Activated CD8-positive, alpha-beta memory T cell treated with anti-CD3 and anti-CD28 coated beads for 48 hours (primary cell): ENCODE data around the gene MISP.
"Not testable (repeated sequence)": the region's sequence is repeated elsewhere in the genome, so short reads cannot be mapped to it uniquely, and the experiment has no call there.

Experiments used
- DNase-seq, 3 experiments: peaks; one replicate each; pipeline ENCODE4 v3.0.0-alpha.2; 2020; ENCODE audit warnings: low read depth in 2 of 3, low spot score in 2 of 3

The MISP gene

GRCh38 chr19:723247-723646 lies 27.7 kb upstream of the MISP start:
- no peak for DNase-seq

DNA sequence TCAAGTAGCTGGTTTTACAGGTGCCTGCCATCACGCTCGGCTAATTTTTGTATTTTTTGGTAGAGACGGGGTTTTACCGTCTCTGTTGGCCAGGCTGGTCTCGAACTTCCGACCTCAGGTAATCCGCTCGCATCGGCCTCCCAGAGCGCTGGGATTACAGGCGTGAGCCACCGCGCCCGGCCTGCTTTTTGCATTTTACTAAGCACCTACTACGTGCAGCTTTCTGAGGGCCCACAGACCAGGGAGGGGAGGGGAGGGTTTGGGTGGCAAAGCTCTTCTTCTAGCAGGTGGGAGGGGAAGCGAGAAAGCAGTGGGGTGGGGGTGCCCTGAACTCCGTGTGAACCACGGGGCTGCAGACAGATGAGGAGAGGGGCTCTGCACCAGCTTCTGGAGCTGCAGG lies 27.2 kb upstream of the MISP start:
- no peak for DNase-seq

GRCh38 chr19:725461-726089 lies 25.3 kb upstream of the MISP start:
- no peak for DNase-seq

GRCh38 chr19:726993-727956 lies 23.6 kb upstream of the MISP start:
- no peak for DNase-seq

DNA sequence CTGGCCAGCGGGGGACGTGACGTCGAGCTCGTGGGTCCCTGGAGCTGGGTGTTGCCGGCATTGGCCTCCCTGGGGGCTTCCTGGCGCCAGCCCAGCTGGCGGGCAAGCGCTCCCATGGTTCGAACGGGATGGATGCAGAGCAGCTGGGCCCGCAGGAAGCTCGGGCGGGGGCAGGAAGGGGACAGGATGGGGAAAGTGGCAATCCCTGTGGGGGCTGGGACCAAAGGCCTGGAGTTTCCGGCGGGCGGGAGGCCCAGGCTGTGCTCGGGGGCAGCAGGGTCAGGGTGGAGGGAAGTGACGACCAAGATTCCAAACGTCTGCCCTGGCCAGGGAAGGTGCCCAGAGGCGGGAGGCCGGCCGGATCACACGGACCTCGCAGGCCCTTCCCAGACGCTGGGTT lies 22.9 kb upstream of the MISP start:
- no peak for DNase-seq

- not testable (repeated sequence) for DNase-seq
These were observed 21.3 kb upstream of the MISP start for GRCh38 chr19:729564-729963.

DNA sequence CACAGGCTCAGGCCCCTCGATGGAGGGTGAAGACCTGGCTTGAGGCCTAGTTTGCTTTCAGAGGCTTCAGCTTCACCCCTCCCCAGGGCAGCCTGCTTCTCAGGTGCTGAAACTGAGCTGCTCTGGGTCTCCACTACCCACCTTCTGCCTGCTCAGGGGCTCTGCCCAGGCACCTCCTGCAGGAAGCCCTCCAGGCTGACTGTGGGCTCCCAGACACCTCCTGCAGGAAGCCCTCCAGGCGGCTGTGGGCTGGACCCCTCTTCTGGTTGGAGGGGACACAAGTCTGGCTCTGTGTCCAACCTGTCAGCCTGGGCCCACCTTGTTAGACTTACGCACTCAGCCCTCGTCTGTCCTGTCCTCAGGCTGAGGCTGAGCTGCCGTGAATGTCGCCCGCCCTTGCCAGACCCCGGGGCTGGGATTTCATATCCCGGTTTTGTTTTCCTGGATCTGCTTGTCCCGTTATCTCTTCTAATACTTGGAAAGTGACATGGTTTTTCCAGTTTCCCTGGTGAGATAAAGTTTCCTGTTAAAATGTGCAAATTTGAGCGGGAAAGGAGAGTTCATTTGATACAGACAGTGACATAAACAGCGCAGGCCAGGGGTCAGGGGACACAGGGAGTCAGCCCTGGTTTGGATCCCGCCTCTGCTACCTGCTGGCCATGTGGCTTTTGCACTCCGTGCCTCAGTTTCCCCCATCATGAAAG lies 20.8 kb upstream of the MISP start:
- DNase-seq: no peak

GRCh38 chr19:731000-731399 lies 19.9 kb upstream of the MISP start:
- no peak for DNase-seq

DNA sequence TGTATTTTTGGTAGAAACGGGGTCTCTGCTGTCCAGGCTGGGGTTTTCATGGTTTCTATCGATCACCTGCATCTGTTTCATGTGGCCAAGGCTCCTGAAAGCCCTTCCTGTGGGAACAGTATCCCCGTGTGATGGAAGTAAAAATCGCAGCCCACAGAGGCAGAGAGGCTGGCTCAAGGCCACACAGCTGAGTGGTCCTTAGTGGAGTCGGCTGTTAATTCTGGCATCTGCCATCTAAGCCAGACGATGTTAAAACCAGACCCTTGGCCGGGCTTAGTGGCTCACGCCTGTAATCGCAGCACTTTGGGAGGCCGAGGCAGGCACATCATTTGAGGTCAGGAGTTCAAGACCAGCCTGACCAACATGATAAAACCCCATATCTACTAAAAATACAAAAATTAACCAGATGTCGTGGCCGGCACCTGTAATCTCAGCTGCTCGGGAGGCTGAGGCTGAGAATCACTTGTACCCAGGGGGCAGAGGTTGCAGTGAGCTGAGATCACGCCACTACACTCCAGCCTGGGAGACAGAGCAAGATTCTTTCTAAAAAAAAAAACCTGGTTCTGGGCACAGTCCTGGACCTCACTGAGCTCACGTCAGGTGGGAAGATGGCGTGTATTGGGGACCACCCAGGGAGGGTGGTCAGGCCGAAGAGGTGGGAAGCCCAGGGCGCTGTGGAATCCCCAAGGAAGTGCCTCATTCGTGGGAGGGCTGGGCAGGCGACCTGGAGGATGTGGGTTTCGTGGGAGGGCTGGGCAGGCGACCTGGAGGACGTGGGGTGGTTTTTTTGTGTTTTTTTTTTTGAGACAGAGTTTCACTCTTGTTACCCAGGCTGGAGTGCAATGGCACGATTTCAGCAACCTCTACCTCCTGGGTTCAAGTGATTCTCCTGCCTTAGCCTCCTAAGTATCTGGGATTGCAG lies 18.5 kb upstream of the MISP start:
- no peak for DNase-seq

GRCh38 chr19:734716-735115 lies 16.2 kb upstream of the MISP start:
- DNase-seq: no peak

DNA sequence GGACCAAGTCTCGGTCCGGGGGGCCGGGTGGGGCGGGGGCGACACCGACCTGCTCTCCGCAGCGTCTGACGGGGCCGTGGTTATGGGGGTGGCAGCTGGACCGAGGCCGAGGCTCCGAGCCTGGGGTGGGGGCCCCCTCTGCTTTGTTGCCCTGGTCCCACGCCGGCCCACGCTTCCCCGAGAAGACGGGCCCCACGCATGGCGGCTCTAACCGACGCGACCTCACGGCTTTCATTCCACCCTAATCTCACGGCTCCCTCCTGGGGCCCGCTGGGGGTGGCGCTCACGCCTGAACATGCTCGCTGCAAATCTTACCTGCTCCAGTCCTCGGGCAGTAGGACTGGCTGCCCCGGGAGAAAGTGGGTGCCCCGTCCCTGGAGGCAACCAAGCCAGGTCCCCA lies 14.8 kb upstream of the MISP start:
- no peak for DNase-seq

GRCh38 chr19:737591-738093 lies 13.3 kb upstream of the MISP start:
- peak in 2 of 3 experiments; percentile 38 to 40 for DNase-seq

GRCh38 chr19:738509-739128 lies 12.3 kb upstream of the MISP start:
- no peak for DNase-seq

- DNase-seq: no peak
These were observed 10.8 kb upstream of the MISP start for GRCh38 chr19:739998-740715.

DNA sequence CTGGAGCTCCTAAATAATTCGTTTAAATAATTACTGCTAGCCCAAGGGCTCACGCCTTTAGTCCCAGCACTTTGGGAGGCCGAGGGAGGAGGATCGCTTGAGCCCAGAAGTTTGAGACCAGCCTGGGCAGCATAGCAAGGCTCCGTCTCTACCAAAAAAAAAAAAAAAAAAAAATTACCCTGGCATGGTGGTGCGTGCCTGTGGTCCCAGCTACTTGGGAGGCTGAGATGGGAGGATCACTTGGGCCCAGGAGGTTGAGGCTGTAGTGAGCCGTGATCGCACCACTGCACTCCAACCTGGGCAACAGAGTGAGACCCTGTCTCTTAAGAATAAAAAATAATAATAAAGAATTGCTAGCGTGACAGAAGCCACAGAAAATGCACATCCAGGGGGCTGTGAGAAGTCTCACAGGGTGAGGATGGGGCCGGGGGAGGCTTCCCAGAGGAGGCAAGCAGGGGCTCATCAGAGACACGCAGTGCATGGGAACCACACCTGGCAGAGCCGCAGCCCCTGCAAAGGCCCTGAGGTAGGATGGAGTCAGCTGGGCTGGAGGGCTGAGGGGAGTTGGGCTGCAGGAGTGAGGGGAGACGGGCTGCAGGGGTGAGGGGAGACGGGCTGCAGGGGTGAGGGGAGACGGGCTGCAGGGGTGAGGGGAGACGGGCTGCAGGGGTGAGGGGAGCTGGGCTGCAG lies 10.0 kb upstream of the MISP start:
- DNase-seq: not testable (repeated sequence)

DNA sequence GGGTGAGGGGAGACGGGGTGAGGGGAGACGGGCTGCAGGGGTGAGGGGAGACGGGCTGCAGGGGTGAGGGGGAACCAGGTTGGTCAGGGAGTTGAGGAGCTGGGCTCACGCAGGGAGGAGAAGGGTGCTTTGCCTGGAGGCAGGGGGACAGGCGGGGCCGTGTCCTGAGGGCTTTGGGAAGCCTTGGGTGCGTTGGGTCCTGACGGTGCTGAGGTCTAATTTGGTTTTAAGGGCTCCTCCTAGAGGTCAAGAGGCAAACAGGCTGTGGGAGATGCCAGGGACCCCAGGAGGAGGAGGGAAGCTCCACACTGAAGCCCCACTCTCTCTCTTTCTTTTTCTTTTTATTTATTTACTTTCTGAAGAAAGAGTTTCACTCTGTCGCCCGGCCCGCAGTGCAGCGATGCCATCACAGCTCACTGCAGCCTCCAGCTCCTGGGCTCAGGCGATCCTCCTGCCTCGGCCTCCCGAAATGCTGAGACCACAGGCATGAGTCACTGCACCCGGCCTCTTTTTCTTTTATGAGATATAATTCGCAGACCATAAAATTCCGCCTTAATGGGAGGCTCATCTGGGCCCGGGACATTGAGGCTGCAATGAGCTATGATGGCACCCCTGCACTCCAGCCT lies 9.3 kb upstream of the MISP start:
- DNase-seq: no peak

DNA sequence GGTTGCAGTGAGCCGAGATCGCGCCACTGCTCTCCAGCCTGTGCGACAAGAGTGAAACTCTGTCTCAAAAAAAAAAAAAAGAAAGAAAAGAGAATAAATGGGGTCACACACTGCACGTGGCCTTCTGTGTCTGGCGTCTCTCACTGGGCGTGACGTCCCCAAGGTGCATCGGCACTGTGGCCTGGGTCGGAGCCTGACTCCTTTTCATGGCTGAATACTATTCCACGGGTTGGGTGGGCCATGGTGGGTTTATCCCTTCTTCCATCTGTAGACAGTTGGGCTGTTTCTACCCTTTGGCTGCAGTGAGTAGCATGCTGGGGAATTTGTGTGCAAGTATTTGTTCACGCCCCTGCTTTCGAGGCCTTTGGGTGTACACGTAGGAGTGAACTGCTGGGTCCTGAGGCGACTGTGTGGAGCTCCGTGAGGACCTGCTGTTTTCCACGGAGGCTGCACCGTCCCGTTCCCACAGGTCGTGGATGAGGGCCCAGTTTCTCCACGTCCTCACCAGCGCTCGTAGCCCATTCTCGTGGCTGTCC lies 8.3 kb upstream of the MISP start:
- no peak for DNase-seq

DNA sequence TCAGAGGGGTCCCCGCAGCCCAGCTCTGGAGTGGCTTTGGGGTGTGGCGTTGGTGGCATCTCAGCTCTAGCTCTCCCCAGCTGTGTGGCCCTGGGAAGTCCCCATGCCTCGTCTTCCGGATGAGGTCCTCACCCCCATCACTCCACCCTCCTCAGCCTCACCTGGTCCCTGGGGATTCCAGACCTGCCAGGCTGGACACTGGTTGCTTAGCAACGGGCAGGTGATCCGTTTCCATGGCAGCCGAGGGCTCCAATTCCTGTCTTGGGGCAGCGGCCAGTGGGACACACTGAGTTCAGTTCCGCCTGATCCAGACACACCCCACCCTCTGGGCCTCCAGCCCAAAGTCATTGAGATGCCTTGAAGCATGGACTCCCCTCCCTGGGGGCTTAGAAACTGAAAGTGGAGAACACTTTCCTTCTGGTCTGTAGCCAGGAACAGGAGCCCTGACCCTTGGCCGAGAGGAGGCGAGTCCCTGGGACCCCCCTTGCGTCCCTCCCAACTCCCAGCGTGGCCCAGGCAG lies 7.7 kb upstream of the MISP start:
- no peak for DNase-seq
